ENCODE results near the gene EOLA2. TPM values are rescaled to one million over a fixed set of nuclear protein-coding genes. Genes with fewer than 3 reads are reported as not detected.
A peak's percentile ranks its signal among the peaks of the same experiment; 100 is the strongest.

The EOLA2 gene
- total and polyA plus RNA-seq, 9 of the 15 experiments (the other 6 are each of a cell fraction or from before 2014, with no cell fraction given), result 27.7 to 61.5 (median 44.3) TPM

- Histone ChIP-seq H3K9me3 (replicated peaks; ENCODE audit: control insufficient read depth, insufficient read depth, low read depth, low read length) (no peaks in the 10 kb centered on the region), H3K36me3 (ENCODE audit: control insufficient read depth, insufficient read depth, low read length) (no peaks in the 10 kb centered on the region), H3K27me3 (ENCODE audit: control insufficient read depth in 2 of 2, insufficient read depth in 2 of 2, low read length in 2 of 2) (no peaks in the 10 kb centered on the region), H3K79me2 (ENCODE audit: control insufficient read depth, insufficient read depth, low read length) (no peaks in the 10 kb centered on the region), H3K27ac (ENCODE audit: extremely low read depth, low read depth, low read length) (no peak overlapping the region), H3K9me1 (ENCODE audit: control insufficient read depth, insufficient read depth, low read length) (no peaks in the 10 kb centered on the region), H3K4me2 (ENCODE audit: insufficient read depth, low read length) (no peak overlapping the region), H3K9ac (ENCODE audit: insufficient read depth in 1 of 2, low read depth in 2 of 2, low read length in 2 of 2) (no peak overlapping the region), H3K4me3 (no peak overlapping the region), H3K4me1 (replicated peaks in 1 of 2; ENCODE audit: control insufficient read depth in 2 of 2, insufficient read depth in 2 of 2, low read length in 2 of 2) (no peaks in the 10 kb centered on the region; a peak in 2 of 5 replicates), H2AFZ (ENCODE audit: low read depth, low read length) (peak overlapping the region; percentile 33; the same call in 1 of the 2 replicates), H4K20me1 (replicated peaks; ENCODE audit: control insufficient read depth, insufficient read depth, low read length) (no peaks in the 10 kb centered on the region)
- POLR2A ChIA-PET, result interaction anchor here (0.6 kb wide), 1 partner anchor 464 kb away, joined by 3 read pairs; no protein-coding TSS in a partner anchor
- BruUV-seq (replicated peaks), result no TSS peak
- in situ Hi-C loops (cut with MboI), result no loop called here
- CTCF ChIA-PET (ENCODE audit: low intra/inter-chr PET ratio), result no interaction called here
- DNase-seq (ENCODE audit: extremely low read depth in 1 of 4, low spot score in 3 of 4), result no peak
- TF ChIP-seq ZNF23 (CRISPR knock-in tag; IDR thresholded peaks at IDR 0.05), result no peak
- TF ChIP-seq PCBP2 (IDR thresholded peaks at IDR 0.05; ENCODE audit: low read depth, low read length, poor library complexity, severe bottlenecking), result no peak
- TF ChIP-seq TCFL5 (CRISPR knock-in tag; conservative IDR thresholded peaks at IDR 0.05), result no peak
- no peak for TF ChIP-seq SPI1 (IDR thresholded peaks at IDR 0.05; ENCODE audit: borderline replicate concordance, low read depth, low read length)
- intact Hi-C loops (cut with micrococcal nuclease), result no loop called here
- peak; percentile 75 for ATAC-seq
- no peak for FAIRE-seq
- 88% methylated on average over 4 of the region's 4 CpGs for WGBS (ENCODE audit: insufficient coverage, low coverage, missing lambda C conversion rate)
These were observed 28.7 kb downstream of the EOLA2 start for GRCh38 chrX:149909324-149910177.

GRCh38 chrX:149908727-149909126 lies 29.6 kb downstream of the EOLA2 start:
- no peak for FAIRE-seq
- no peak for ATAC-seq
- no peaks in the 10 kb centered on the region for H3K9me3 ChIP-seq (replicated peaks; ENCODE audit: control insufficient read depth, insufficient read depth, low read depth, low read length)
- H3K27me3 ChIP-seq (ENCODE audit: control insufficient read depth in 2 of 2, insufficient read depth in 2 of 2, low read length in 2 of 2), result no peaks in the 10 kb centered on the region
- intact Hi-C loops (cut with micrococcal nuclease) (no loop called here), in situ Hi-C loops (cut with MboI) (no loop called here)
- H3K4me2 ChIP-seq (ENCODE audit: insufficient read depth, low read length), result no peak overlapping the region
- POLR2A ChIA-PET, result interaction anchor here (0.6 kb wide), 1 partner anchor 465 kb away, joined by 3 read pairs; no protein-coding TSS in a partner anchor
- no peak overlapping the region for H3K27ac ChIP-seq (ENCODE audit: extremely low read depth, low read depth, low read length)
- H3K4me1 ChIP-seq (replicated peaks in 1 of 2; ENCODE audit: control insufficient read depth in 2 of 2, insufficient read depth in 2 of 2, low read length in 2 of 2), result no peaks in the 10 kb centered on the region; a peak in 2 of 5 replicates
- no peak overlapping the region for H3K4me3 ChIP-seq
- CTCF ChIA-PET (ENCODE audit: low intra/inter-chr PET ratio), result no interaction called here
- no TSS peak for BruUV-seq (replicated peaks)
- no peaks in the 10 kb centered on the region for H4K20me1 ChIP-seq (replicated peaks; ENCODE audit: control insufficient read depth, insufficient read depth, low read length)
- 0 out of 2 replicates have a peak overlapping the region, but pooled peaks have one; percentile 59 for H2AFZ ChIP-seq (ENCODE audit: low read depth, low read length)
- TF ChIP-seq NFE2 (IDR thresholded peaks at IDR 0.05; ENCODE audit: low read depth) (peak; percentile 35; the same call in 1 of the 2 replicates), ZNF316 (IDR thresholded peaks at IDR 0.05) (peak; percentile 85), MAFF (IDR thresholded peaks at IDR 0.05; ENCODE audit: low read length) (peak; percentile 54; the same call in 1 of the 2 replicates), MAFG (tag; conservative IDR thresholded peaks at IDR 0.05) (peak; percentile 50), MAFK (IDR thresholded peaks at IDR 0.05; ENCODE audit: low read length) (peak; percentile 48; the same call in 1 of the 2 replicates), NR2F6 (CRISPR knock-in tag; IDR thresholded peaks at IDR 0.05) (no peak), C11orf30 (IDR thresholded peaks at IDR 0.05; ENCODE audit: low read depth) (peak; percentile 72), TAF7 (tag; IDR thresholded peaks at IDR 0.05) (no peak)
- H3K9me1 ChIP-seq (ENCODE audit: control insufficient read depth, insufficient read depth, low read length), result no peaks in the 10 kb centered on the region
- DNase-seq (ENCODE audit: extremely low read depth in 1 of 4, low spot score in 3 of 4), result no peak
- no peaks in the 10 kb centered on the region for H3K36me3 ChIP-seq (ENCODE audit: control insufficient read depth, insufficient read depth, low read length)
- H3K79me2 ChIP-seq (ENCODE audit: control insufficient read depth, insufficient read depth, low read length), result no peaks in the 10 kb centered on the region
- H3K9ac ChIP-seq (ENCODE audit: insufficient read depth in 1 of 2, low read depth in 2 of 2, low read length in 2 of 2), result no peak overlapping the region

Data from K562 (cell line).